ENCODE results near the gene STK24.

STK24 gene

GRCh38 chr13:98451676-98452470 is 125.0 kb downstream of the STK24 start:
- no peak for DNase-seq (ENCODE audit: low read depth)

GRCh38 chr13:98450539-98451111 is 126.3 kb downstream of the STK24 start:
- no peak for DNase-seq (ENCODE audit: low read depth)

GRCh38 chr13:98450026-98450425 is 126.9 kb downstream of the STK24 start:
- DNase-seq (ENCODE audit: low read depth) = no peak

- DNase-seq (ENCODE audit: low read depth) = no peak
Observed at GRCh38 chr13:98449273-98449672, 127.6 kb downstream of the STK24 start.

GRCh38 chr13:98448642-98448928 is 128.3 kb downstream of the STK24 start:
- DNase-seq (ENCODE audit: low read depth) = no peak

GRCh38 chr13:98447881-98448641 is 128.8 kb downstream of the STK24 start:
- DNase-seq (ENCODE audit: low read depth) = no peak

- no peak for DNase-seq (ENCODE audit: low read depth)
Observed at GRCh38 chr13:98447130-98447529, 129.8 kb downstream of the STK24 start.

GRCh38 chr13:98446234-98446621 is 130.7 kb downstream of the STK24 start:
- DNase-seq (ENCODE audit: low read depth) = no peak

- peak; percentile 73 for DNase-seq (ENCODE audit: low read depth)
Observed at GRCh38 chr13:98445340-98446233, 131.3 kb downstream of the STK24 start.

GRCh38 chr13:98444381-98444780 is 132.5 kb downstream of the STK24 start:
- DNase-seq (ENCODE audit: low read depth) = no peak

GRCh38 chr13:98443800-98444325 is 133.0 kb downstream of the STK24 start:
- no peak for DNase-seq (ENCODE audit: low read depth)

GRCh38 chr13:98443329-98443728 is 133.6 kb downstream of the STK24 start:
- no peak for DNase-seq (ENCODE audit: low read depth)

GRCh38 chr13:98442391-98443230 is 134.3 kb downstream of the STK24 start:
- DNase-seq (ENCODE audit: low read depth) = no peak

- DNase-seq (ENCODE audit: low read depth) = no peak
Observed at GRCh38 chr13:98441056-98441676, 135.7 kb downstream of the STK24 start.

GRCh38 chr13:98440390-98441055 is 136.4 kb downstream of the STK24 start:
- no peak for DNase-seq (ENCODE audit: low read depth)

GRCh38 chr13:98439896-98440295 is 137.0 kb downstream of the STK24 start:
- DNase-seq (ENCODE audit: low read depth) = no peak

GRCh38 chr13:98439126-98439828 is 137.6 kb downstream of the STK24 start:
- no peak for DNase-seq (ENCODE audit: low read depth)

GRCh38 chr13:98438246-98439125 is 138.4 kb downstream of the STK24 start:
- no peak for DNase-seq (ENCODE audit: low read depth)

Data from stimulated activated CD8-positive, alpha-beta memory T cell treated with anti-CD3 and anti-CD28 coated beads, Interleukin-15, amount 100 ng/mL, for 1 hour (primary cell).